ENCODE data around the gene SPRED2.

The SPRED2 gene

DNA sequence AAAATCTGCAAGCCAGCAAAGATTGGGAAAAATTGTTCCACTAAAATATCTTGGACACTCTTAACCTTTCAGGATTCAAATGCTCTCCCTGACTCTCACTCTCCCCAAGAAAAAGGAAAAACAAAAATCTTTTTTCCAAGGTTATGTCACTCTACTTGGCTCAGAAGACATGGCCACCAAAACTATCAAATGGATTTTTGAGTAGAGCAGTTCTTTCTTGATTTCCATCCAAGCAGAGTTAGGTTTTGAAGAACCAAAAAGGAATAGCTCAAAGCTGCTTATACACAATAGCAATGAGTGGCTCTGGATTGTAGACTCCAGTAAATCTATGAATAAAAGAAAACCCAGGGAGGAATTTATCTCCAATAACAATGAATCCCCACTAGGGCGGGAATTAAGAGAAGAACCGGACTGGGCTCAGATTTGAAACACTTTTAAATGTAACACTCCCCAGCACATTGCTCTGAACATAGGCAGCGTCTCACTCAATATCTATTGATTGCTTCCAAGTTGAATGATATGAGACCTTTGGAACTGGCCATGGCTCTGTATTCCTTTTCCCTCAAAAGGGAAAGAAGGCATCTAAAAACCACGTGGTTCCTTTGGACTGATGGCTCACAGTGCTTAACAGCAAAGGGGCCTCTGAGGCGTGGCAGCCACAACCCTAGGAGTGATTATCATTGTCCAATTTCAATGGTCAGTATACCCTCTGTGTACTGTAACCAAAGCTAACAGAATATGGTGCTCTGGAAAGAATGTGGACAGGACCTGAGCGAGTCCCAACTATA, 68.3 kb downstream of the SPRED2 start:
- DNase-seq, result no peak

DNA sequence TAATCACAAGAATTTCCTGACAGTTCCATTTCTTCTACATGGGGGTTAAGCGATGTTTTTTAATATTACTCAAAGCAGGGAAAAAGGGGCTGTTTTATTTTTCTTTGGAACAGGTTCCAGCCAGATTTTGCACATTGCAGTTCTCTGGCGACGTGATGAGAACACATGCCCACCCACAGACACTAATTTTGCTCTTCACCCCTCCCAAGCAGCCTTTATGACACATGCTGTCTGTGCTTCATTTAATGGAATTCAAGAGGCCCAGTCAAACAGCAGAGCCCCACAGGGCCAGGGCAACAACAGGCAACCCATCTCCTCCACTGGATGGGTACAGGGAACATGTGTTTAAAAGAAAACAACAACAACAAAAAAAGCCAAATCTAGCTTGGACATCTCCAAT, 70.8 kb downstream of the SPRED2 start:
- no peak for DNase-seq

DNA sequence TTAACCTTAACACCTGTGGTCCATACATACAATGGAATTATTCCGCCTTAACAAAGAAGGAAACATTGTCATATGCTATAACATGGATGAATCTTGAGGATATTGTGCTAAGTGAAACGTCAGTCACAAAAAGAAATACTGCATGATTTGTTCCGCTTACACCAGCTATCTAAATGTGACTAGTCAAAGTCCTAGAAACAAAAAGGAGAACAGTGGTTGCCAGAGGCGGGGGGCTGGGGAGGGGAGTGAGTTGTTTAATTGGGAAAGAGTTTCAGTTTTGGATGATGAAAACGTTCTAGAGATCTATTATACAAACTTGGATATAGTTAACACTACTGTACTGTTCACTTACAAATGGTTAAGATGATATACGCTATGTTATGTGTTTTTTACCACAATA, 72.0 kb downstream of the SPRED2 start:
- DNase-seq, result no peak

DNA sequence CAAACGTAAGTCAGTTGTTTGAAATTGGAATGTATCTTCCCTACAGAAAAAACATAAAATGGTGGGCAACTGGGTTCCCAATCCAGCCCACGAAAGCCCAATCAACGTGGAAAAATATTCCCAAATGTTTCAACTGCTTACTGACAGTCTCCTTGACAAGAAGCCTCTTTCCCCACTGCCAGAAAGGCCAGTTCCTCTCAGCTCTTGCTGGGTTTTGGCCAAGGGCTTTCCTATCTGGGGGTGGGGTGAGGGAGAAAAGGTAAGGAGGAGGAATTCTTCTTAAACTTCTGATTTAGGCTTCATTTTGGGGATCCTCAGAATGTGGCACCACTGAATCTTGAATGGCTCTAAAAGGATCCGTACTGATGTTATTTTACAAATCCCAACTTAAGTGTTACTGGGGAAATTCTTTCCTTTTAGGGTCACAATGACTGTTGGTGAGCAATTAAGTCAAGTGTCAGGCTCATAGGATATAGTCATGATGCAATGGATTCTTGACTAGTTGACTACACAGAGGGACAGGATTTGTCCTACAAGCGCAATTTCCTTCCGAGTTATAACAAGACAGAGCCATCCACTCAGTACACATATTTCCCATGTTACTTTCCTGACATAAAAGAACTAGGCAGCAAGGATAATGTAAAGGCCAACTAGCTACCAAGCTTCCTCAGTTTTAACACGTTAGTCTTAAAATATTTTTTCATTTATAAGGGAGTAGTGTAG, 73.6 kb downstream of the SPRED2 start:
- no peak for DNase-seq

DNA sequence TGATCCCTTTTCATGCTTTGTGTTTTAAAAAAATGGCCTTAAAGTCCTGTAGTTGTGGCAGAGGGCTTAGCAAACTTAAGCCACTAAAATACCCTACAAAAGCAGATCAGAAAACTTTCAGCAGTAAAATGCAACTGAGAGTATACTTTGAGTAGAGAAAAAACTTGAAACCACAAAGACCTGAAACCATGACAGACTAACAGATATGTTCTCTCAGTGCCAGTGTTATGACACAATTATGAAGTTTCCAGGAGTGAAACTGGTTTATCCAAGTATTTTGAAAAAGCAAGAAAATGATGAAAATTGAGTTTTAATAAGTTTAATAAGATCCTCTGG, 74.5 kb downstream of the SPRED2 start:
- no peak for DNase-seq

DNA sequence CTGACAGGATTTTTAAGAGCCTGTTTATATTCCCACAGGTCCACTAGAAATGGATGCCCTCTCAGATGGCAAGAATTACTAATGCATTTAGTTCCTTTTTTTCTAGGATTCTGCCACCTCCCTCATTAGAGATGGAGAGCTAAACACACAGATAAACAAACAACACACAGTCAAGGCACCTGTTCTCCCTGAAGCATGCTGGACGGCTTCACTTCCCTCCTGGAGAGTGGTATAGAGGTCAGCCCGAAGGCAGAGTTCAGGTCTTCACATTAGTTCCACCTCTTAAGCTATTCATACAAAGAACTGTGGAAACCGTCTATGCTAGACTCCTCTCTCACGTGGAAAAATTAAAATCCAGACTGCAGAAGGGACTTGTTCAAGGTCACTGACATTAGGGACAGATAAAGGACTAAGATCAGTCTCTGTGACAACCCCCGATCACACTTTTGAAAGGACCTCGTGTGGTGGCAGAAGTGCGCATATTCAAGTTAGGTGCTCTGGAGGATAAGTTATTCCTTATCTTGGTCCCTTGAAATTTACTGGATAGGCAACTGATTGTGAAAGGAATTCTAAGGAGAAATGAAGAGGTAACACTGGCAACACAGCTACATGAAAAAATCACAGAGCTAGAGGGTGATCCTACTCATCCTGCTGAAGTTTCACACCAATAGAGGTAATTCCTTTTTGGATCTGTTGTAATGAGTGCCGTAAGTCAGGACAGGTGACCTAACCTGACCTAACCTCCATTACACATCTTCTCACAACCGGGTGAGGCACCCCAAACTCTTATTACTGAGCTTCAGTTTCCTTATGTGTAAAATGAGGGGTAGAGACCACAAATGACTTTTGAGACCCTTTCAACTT, 75.1 kb downstream of the SPRED2 start:
- no peak for DNase-seq

DNA sequence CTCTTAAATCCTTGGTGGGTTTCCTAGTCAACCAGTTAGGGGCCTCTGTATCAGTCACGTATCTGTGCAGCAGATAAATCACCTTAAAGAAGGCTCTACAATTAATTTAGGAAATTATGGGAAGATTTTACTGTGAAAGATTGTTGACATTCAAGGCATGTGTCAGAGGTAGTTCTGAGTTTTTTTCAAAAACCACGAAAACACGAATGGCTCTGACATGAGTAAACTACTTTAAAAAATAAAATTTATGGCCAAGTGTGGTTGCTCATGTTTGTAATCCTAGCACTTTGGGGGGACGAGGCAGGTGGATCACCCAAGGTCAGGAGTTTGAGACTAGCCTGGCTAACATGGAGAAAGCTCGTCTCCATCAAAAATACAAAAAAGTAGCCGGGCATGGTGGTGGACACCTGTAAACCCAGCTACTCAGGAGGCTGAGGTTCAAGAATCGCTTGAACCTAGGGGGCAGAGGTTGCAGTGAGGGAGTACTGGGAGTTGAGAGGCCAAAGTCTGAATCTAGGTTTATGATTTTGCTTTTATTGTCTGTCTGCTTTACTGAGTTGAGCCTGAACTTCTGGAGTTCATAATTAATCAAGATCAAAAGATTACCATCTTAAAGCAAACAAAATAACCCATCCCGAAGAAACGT, 77.1 kb downstream of the SPRED2 start:
- DNase-seq, result no peak

DNA sequence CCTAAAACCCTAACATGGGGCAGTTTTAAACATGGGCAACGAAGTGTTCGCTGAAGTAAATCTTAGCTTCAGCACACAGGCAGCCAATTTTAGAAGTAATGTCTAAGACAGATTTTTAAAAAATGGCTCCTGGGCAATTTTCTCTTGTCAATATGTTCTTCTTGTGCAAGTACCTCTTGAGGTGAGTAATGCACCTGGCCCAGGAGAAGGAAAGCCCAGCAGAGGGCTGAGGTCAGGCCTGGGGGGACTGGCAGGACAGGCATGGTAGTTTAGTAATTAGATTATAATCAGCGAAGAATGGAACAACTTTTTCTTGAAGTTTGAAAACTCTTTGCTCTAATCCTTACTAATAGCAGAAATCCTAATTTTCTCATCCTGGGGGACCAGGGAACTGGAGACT, 77.6 kb downstream of the SPRED2 start:
- no peak for DNase-seq

DNA sequence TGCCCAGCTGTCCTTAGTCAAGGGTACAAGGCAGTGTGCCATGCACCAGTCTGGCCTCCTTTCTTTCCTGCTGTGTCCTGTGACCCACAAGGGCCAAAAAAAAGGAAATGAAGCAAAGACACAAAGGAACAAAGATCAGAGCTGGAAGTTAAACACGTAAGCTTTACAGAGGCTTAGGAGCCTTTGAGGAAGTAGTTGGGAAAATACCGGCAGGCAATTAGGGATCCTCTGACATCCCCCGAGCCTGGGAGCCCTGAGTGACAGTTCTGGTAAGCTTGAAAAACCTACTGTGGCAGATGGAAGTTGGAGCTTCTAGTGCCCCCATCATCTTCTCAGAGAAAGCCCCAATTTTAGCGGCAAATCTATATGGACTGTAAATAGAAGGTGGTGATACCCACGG, 78.5 kb downstream of the SPRED2 start:
- no peak for DNase-seq

DNA sequence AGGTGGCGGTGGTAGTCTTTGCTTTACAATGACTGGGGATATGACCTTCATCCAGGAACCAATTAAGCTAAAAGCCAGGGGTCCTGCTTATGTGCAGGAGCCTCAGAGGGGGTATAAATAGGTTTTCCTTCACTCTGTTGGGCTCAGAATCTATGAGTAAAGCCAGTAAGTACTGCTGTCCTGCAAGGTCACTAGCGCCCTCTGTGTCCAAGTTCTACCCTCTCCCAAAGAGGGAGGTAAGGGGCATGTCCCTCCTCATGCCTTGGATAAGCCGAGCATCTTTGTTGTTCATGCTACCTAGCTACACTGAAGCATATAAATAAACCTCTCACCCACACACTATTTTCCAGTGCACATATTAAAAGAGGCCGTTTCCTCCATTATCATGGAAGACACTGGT, 79.4 kb downstream of the SPRED2 start:
- DNase-seq, result no peak

DNA sequence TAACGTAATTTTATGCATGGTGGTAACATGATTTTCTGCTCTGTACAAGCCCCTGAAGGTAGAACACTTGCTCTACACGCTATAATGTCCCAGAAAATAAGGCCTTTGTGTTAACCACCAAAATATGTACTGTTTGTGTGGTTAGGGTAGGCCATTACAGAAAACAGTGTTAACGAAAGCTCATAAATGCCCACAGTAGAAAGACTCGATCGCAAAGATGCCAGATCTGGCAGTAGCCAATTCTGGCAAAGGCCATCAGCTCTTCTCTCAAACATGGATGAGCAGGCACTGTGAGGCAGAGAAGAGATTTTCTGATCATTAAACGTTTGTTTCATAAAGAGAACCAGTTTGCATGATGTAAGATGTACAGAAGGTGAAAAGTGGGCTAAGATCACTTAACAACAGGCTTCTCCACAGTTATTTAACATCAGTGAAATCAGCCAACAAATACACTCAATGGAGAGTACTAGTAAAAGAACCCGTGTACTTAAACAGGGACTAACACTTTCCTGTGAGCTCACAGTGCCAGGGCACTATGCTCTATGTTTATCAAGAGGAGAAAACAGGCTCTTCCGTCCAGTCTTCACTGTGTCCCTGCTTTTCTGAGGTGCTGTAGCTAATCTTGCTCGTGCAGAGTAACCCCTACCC, 80.3 kb downstream of the SPRED2 start:
- DNase-seq, result no peak

DNA sequence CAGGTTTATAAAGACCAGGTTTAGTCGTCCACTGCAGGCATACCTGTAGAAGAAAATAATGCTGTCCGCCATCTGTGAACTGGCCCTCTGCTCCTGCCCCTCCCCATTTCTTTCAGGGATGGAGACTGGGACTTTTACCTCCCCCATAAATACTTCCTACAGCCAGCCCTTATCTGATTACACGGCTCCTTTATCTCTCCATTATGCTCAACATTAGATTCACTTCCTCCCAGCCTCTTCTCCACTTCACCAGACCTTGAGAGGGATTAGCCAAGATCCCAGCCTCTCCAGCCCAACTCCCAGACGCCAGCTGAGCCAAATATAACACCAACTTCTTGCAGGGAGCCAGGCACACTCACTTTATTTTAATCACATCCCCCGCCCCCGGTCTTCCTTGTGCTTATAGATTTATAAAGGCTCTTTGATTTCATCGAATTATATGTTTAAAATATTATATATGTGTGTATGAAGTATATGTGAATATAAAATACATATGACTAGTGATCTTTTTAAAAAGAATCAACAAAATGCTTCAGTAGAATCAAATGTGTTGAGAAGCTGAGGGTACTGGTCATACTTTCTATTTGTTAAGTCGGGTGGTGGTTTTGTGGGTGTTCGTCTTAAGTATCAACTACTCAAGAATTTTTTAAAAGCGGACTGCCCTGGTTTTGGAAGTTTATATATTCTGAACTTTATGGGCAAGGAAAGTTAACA, 81.0 kb downstream of the SPRED2 start:
- DNase-seq, result no peak

DNA sequence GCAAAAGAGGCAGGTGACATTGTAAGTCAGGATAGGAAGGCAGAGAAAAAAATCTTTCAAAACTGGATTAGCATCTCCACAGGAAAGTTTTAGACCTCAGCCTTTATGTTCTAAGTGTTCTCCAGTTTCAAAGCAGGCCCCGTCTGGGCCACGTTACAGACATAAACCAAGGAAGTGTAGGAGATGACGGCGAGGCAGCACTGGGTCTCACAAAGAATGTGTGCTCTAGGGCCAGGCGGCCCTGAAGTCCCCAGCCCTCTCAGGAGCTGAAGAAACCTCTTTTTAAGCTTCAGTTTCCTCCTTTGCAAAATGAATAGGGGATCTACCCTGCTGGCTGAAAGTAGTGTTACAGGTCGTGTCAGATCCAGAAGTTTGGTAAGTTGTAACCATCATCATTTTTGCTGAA, 81.7 kb downstream of the SPRED2 start:
- DNase-seq, result no peak

DNA sequence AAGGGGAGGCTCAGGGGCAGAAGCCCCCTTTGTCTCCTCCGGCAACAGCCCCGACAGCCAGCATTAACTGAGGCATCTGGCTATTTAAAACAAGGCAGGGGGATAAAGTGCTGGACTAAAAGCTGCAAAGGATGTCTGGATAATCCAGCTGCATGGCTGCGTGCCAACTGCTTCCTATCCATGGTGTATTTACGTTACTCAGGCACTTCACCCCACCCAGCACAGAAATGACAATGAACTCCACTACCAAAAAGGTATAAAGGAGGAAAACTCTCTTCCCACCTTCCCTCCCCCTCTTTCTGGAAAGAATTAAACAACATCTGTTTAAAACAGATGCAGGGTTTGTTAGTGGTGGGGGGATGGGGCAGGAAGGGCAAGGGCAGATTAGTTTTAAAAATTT, 82.5 kb downstream of the SPRED2 start:
- no peak for DNase-seq

DNA sequence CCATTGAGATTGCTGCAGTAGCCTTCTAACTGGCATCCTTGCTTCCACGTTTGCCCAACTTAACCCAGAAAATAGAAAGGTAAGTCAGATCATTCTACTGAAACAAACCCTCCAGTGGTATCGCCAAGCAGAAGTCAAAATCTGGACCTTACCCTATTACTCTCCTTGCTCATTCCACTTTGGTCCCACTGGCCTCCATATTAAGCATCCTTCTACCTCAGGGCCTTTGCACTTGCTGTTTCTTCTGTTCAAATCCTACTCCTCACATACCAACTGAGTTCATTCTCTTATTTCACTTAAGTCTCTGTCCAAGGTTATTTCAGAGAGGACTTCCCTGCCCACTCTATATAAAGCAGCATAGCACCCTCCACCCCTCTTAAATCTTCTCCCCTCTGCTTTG, 84.5 kb downstream of the SPRED2 start:
- no peak for DNase-seq

DNA sequence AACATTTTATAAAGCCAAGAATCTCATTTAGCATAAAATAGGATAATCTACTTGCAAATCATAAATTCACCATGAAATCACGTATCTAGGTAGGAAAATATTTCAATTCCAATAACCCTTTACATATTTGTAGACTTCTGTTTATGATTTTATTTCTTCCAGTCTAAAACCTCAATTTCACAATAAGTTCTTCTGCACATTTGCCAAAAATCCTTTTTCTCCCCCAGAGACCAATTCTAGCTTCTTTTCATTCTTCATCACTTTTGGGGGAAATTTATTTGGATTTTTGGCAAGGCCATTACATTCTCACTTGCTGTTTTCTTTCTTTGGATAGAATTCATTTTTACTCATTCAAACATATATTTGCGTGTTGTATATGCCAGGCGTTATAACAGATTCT, 86.8 kb downstream of the SPRED2 start:
- no peak for DNase-seq

DNA sequence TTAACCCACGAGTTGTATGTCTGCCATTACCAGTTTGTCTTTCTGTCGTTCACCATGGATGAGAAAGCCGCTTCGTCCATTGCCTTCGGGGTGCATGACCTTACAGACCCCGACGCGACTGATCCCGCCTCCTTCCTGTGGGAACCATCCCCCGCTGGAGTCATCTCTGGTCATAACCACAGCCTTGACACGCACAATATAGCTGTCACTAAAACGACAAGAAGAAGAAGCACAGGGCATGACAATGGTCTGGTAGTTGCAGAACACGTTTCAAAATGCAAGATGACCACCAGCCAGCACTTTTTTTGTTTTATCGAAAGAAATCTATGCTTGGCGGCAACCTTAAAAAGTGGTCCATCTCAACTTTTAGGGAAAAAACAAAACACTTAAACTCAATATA, 87.7 kb downstream of the SPRED2 start:
- no peak for DNase-seq

DNA sequence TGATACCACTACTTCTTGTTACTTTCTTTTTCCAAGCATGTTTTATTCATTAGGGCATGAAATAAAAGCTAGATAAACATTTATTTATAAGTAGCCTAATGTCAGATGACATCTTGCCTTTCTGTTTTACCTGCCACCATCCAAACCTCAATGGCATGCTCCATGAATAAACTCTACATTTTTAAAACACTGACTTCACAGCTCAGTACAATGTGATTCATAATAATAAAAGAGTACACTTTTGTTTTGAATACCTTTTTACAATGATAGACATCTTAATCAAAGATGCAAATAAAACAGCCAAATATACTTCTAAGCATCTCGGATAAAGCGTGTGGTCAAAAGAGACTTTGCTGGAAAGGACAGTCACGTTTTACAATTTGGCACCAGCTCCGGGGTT, 88.2 kb downstream of the SPRED2 start:
- no peak for DNase-seq

DNA sequence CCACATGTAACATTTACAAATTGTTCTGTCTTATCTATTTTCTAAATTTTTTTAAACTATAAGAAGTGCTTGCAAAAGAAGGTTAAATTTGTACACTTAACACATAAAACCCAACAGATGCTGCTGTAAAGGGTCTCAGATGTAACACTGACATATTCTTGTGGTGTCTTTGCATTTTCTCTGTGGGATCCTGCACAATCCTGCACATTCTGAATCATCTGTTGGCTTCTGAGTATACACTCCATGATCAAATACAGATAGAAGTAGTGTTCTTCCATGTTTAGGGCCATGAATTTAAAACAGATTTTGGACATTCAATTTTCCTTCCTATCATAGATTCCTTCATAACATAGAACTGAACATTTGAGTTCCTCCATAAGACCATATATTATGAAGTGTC, 89.0 kb downstream of the SPRED2 start:
- DNase-seq, result no peak

DNA sequence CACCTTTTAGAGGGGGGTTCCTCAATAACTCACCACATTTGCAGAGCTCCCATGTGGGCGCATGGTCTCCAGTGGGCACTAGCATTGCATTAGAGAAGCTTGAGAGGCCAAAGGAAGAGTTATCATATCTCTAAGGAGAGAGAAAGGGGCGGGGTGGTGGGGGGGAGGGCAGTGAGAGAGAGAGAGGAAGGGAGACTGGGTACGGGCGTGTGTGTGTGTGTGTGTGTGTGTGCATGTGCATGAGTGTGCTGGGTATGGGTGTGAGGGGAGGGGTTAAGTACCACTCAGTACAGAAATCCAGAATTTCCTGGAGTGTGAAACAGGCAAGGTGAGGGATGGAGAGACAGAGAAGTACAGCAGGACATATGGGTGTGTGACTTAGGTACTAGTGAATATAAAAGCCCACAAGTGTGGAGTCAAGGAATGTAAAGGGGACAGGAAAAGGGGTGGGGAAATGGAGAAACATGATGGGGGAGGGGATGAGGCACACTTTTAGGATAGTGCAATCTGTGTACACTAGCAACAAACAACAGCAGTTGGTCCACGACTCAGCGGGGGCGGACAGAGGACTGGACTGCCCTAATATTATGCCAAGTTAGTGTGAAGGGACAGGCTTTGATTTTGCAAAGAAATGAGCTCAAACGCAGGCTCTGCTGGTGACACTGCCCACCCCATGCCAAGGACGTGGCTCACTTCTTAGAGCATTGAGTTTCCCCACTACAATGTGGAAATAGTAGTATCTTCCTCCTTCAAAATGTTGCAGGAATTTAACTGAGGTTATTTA, 91.3 kb downstream of the SPRED2 start:
- no peak for DNase-seq

DNA sequence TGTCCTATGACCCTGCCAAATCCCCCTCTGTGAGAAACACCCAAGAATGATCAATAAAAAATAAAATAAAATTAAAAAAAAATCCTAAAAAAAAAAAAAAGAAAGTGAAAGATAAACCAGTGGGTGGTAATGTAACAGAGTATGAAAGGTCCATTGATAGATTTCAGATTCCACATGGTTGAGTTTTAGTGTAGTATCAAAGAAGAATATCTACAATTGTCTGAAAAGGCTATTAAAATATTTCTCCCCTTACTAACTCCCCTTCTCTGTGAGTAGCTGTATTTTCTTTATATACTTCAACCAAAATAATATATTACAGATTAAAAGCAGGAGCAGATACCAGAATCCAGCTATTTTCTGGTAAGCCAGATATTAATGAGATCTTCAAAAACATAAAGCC, 92.8 kb downstream of the SPRED2 start:
- DNase-seq, result no peak

All from activated effector memory CD4-positive, alpha-beta T cell treated with Interleukin-2 at 50 U/mL for 16 hours (primary cell).